Omental fat pad (tissue), 4 donors: Measurements from ENCODE around the gene SCYGR8. TPM values are rescaled to one million over a fixed set of nuclear protein-coding genes. Genes with fewer than 3 reads are reported as not detected.
A peak's percentile ranks its signal among the peaks of the same experiment; 100 is the strongest.

Experiments used
- ATAC-seq: fragments of 150-250 bp; one replicate; pipeline ENCODE4 v1.9.1; 2016; ENCODE audit warnings: mild to moderate bottlenecking, moderate library complexity; ENCODE audit not compliant: low FRiP score
- DNase-seq: peaks from one replicate; pipeline ENCODE4 v3.0.0-alpha.2; 2019; ENCODE audit warnings: low spot score
- total RNA-seq, 4 donors: library from RNA; depleted of rRNA; stranded (reverse); fragments of >200 nt; gene quantifications; one replicate each; pipeline ENCODE4 v1.1.0, GENCODE V29; 2016
- TF ChIP-seq, protein P1 (sequence below), 3 donors: fragments of 450-650 bp; IDR thresholded peaks; one replicate each; pipeline ENCODE4 v1.5.1; 2016 to 2017; ENCODE audit warnings: antibody characterized with exemption in 3 of 3, mild to moderate bottlenecking in 3 of 3, moderate library complexity in 2 of 3

Gene SCYGR8
- total RNA-seq, 4 donors from 2014 or later, result not detected

DNA sequence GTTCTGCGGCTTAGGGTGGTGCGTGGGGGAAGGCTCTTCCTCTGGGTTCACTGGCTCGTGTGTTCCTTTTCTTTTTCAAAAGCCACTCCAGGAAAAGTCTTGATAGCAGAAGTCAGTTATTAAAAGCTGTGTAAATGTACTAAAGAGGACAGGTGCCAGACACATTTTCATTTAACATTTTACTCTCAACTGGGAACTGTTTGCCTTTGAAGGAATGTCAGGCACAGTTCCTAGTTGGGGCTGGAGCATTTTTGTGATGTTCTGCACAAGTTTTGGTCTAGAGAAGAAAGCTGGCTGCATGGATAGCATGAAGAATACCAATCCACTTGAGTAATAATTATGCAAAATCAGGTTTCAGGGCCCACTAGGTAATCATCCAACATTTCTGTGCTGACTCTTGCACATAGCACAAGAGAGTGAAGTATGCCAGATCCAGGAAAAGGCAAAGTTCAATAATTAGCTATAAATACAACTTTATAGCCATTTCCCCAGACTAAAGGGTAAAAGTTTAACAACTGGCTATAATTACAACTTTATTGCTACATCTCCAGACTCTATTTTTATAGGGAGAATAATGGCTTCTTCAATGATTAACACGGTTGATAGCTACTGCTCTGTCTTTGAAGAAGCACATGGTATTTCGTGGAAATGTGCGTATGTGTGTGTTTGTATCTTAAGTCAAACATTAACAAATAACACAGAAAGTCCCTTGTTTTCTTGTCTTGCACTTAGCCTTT, 16.2 kb downstream of the SCYGR8 start:
- no peak for DNase-seq
- no peak for ATAC-seq
- TF ChIP-seq, protein P1, sequence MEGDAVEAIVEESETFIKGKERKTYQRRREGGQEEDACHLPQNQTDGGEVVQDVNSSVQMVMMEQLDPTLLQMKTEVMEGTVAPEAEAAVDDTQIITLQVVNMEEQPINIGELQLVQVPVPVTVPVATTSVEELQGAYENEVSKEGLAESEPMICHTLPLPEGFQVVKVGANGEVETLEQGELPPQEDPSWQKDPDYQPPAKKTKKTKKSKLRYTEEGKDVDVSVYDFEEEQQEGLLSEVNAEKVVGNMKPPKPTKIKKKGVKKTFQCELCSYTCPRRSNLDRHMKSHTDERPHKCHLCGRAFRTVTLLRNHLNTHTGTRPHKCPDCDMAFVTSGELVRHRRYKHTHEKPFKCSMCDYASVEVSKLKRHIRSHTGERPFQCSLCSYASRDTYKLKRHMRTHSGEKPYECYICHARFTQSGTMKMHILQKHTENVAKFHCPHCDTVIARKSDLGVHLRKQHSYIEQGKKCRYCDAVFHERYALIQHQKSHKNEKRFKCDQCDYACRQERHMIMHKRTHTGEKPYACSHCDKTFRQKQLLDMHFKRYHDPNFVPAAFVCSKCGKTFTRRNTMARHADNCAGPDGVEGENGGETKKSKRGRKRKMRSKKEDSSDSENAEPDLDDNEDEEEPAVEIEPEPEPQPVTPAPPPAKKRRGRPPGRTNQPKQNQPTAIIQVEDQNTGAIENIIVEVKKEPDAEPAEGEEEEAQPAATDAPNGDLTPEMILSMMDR (IDR thresholded peaks at IDR 0.05), result no peak

GRCh38 chr2:227765788-227766372, 20.2 kb downstream of the SCYGR8 start:
- ATAC-seq (peak; percentile 41), DNase-seq (no peak)
- TF ChIP-seq, protein P1 (IDR thresholded peaks at IDR 0.05), result no peak

GRCh38 chr2:227766373-227766883, 20.7 kb downstream of the SCYGR8 start:
- TF ChIP-seq, protein P1 (IDR thresholded peaks at IDR 0.05), result peak in 2 of 3 donors; percentile 53 to 90
- DNase-seq (peak; percentile 67), ATAC-seq (peak; percentile 96)

DNA sequence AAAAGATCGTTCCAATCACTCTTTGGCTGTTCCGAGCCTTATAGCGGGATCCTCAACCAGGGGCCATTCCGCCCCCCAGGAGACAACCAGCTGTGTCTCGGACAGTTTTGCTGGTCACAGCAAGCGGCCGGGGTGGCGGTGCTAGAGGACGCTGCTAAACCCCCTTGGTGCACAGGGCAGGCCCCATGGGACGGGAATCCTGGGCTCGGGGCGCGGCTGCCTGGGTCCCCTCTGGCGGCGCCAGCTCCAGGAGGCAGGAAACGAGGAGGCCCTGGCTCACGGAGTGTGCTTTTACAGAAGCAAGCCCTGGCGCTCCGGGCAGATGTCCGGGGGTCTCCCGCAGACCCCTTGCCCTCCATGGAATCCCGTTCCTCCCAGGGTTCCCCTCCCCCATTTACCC, 22.1 kb downstream of the SCYGR8 start:
- DNase-seq (no peak), ATAC-seq (no peak)
- TF ChIP-seq, protein P1 (IDR thresholded peaks at IDR 0.05), result no peak

DNA sequence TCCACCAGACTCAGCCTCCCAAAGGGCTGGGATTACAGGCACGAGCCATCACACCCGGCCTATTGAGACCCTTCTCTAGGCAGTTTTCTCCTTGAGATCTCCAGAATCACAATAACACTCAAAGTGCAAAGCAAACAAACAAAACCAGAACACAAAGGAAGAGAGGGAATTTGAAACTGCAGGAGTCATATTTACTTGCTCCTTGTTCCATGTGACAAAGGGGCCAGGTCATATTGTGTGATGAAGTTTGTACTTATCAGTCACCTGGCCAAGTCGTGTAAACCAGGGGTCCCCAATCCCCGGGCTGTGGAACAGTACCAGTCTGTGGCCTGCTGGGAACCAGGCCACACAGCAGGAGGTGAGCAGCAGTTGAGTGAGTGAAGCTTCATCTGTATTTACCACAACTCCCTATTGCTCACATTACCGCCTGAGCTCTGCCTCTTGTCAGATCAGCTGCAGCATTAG, 26.5 kb downstream of the SCYGR8 start:
- DNase-seq (no peak), ATAC-seq (no peak)
- TF ChIP-seq, protein P1 (IDR thresholded peaks at IDR 0.05), result no peak

DNA sequence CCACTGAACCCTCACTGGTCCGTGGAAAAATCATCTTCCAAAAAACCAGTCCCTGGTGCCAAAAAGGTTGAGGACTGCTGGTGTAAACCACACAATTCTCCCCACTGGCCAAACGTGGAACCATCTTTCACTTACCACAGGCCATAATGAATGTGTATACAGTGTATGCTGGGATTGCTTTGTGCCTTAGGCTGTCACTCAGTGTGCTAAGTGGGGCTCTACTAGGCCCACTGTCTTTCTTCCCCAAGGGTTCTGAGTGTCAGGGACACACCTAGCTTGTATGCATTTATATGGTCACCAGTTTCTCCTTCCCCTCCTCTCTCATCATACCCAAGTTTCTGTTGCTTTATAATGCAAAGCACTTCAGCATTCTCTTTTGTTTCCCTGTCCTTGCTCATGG, 27.2 kb downstream of the SCYGR8 start:
- ATAC-seq (no peak), DNase-seq (no peak)
- TF ChIP-seq, protein P1 (IDR thresholded peaks at IDR 0.05), result no peak
